ENCODE measurements around the gene RXRB. TPM values are rescaled to one million over a fixed set of nuclear protein-coding genes. Genes with fewer than 3 reads are reported as not detected.

Gene RXRB
- total and polyA plus RNA-seq, 2 donors (not counting 1 experiment from before 2014, with no cell fraction given): 25.9 to 34.0 TPM

- TF ChIP-seq EZH2 (IDR thresholded peaks at IDR 0.05; ENCODE audit: low read length, missing control alignments) (no peak), CTCF (conservative IDR thresholded peaks at IDR 0.05 in 1 of 2, IDR thresholded peaks at IDR 0.05 in 1 of 2; ENCODE audit: low read depth in 1 of 2, low read length in 2 of 2) (no peak)
- Histone ChIP-seq H3K27ac (ENCODE audit: insufficient read depth, low read length) (no peak overlapping the region), H3K9ac (ENCODE audit: insufficient read depth, low read length) (no peak overlapping the region), H3K4me1 (ENCODE audit: control insufficient read depth, extremely low read depth, insufficient read depth, low read length) (peaks cover 5% of the 10 kb centered on the region), H3K36me3 (ENCODE audit: control insufficient read depth, insufficient read depth, low read length) (no peaks in the 10 kb centered on the region), H4K20me1 (ENCODE audit: control insufficient read depth, extremely low read depth, insufficient read depth, low read length) (no peaks in the 10 kb centered on the region), H3K79me2 (ENCODE audit: control insufficient read depth, insufficient read depth, low read length) (no peaks in the 10 kb centered on the region), H3K27me3 (ENCODE audit: control insufficient read depth, insufficient read depth, low read length) (peaks cover 6% of the 10 kb centered on the region), H2AFZ (ENCODE audit: low read length) (no peak overlapping the region), H3K4me2 (ENCODE audit: extremely low read depth, insufficient read depth, low read length) (no peak overlapping the region), H3K9me3 (ENCODE audit: control insufficient read depth, insufficient read depth, low read depth, low read length) (no peaks in the 10 kb centered on the region), H3K4me3 (replicated peaks in 1 of 4; ENCODE audit: control extremely low read depth in 1 of 4, insufficient read depth in 1 of 4, low read depth in 3 of 4, low read length in 4 of 4) (no peak overlapping the region)
- DNase-seq (ENCODE audit: low read depth in 2 of 2): no peak
Measured at GRCh38 chr6:33243476-33243875, 43.0 kb upstream of the RXRB start.

DNA sequence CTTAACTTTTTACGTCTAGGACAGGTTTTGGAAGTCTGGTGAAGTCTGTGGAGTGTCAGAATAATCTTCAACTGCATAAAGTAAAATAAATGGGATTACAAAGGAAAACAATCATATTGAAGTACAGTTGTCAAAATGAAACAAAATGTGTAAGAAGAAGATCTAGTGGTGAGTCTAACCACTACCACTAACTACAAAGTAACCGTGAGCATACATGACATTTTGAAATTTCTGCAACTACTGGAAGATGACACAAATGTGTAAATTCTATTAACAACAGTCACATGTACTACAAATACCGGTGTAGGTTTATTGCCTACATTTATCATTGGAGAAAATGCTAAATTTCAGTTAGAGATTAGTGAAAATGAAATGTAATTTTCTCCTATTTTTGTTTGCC is 41.5 kb upstream of the RXRB start:
- Histone ChIP-seq H2AFZ (ENCODE audit: low read length) (no peak overlapping the region), H3K9me3 (ENCODE audit: control insufficient read depth, insufficient read depth, low read depth, low read length) (no peaks in the 10 kb centered on the region), H3K4me1 (ENCODE audit: control insufficient read depth, extremely low read depth, insufficient read depth, low read length) (no peaks in the 10 kb centered on the region), H3K4me3 (replicated peaks in 1 of 4; ENCODE audit: control extremely low read depth in 1 of 4, insufficient read depth in 1 of 4, low read depth in 3 of 4, low read length in 4 of 4) (no peak overlapping the region), H3K27me3 (ENCODE audit: control insufficient read depth, insufficient read depth, low read length) (peaks cover 6% of the 10 kb centered on the region), H3K4me2 (ENCODE audit: extremely low read depth, insufficient read depth, low read length) (no peak overlapping the region), H4K20me1 (ENCODE audit: control insufficient read depth, extremely low read depth, insufficient read depth, low read length) (no peaks in the 10 kb centered on the region), H3K9ac (ENCODE audit: insufficient read depth, low read length) (no peak overlapping the region), H3K79me2 (ENCODE audit: control insufficient read depth, insufficient read depth, low read length) (no peaks in the 10 kb centered on the region), H3K27ac (ENCODE audit: insufficient read depth, low read length) (no peak overlapping the region), H3K36me3 (ENCODE audit: control insufficient read depth, insufficient read depth, low read length) (no peaks in the 10 kb centered on the region)
- TF ChIP-seq EZH2 (IDR thresholded peaks at IDR 0.05; ENCODE audit: low read length, missing control alignments) (no peak), CTCF (conservative IDR thresholded peaks at IDR 0.05 in 1 of 2, IDR thresholded peaks at IDR 0.05 in 1 of 2; ENCODE audit: low read depth in 1 of 2, low read length in 2 of 2) (no peak)
- no peak for DNase-seq (ENCODE audit: low read depth in 2 of 2)

- H3K36me3 ChIP-seq (ENCODE audit: control insufficient read depth, insufficient read depth, low read length): no peaks in the 10 kb centered on the region
- no peak overlapping the region for H3K4me3 ChIP-seq (replicated peaks in 1 of 4; ENCODE audit: control extremely low read depth in 1 of 4, insufficient read depth in 1 of 4, low read depth in 3 of 4, low read length in 4 of 4)
Measured at GRCh38 chr6:33237741-33238140, 37.3 kb upstream of the RXRB start.

More at GRCh38 chr6:33237741-33238140, 37.3 kb upstream of the RXRB start:
- DNase-seq (ENCODE audit: low read depth in 2 of 2): no peak
- no peaks in the 10 kb centered on the region for H3K79me2 ChIP-seq (ENCODE audit: control insufficient read depth, insufficient read depth, low read length)
- H4K20me1 ChIP-seq (ENCODE audit: control insufficient read depth, extremely low read depth, insufficient read depth, low read length): no peaks in the 10 kb centered on the region
- no peak for TF ChIP-seq EZH2 (IDR thresholded peaks at IDR 0.05; ENCODE audit: low read length, missing control alignments)
- TF ChIP-seq CTCF (conservative IDR thresholded peaks at IDR 0.05 in 1 of 2, IDR thresholded peaks at IDR 0.05 in 1 of 2; ENCODE audit: low read depth in 1 of 2, low read length in 2 of 2): no peak
- H3K27ac ChIP-seq (ENCODE audit: insufficient read depth, low read length): no peak overlapping the region
- H3K9me3 ChIP-seq (ENCODE audit: control insufficient read depth, insufficient read depth, low read depth, low read length): no peaks in the 10 kb centered on the region
- H3K4me2 ChIP-seq (ENCODE audit: extremely low read depth, insufficient read depth, low read length): no peak overlapping the region
- no peak overlapping the region for H3K9ac ChIP-seq (ENCODE audit: insufficient read depth, low read length)
- peaks cover 17% of the 10 kb centered on the region for H3K27me3 ChIP-seq (ENCODE audit: control insufficient read depth, insufficient read depth, low read length)
- H3K4me1 ChIP-seq (ENCODE audit: control insufficient read depth, extremely low read depth, insufficient read depth, low read length): no peaks in the 10 kb centered on the region
- no peak overlapping the region for H2AFZ ChIP-seq (ENCODE audit: low read length)
